Muscle layer of colon (tissue), 2 donors: ENCODE measurements around the gene MYLK.

ENCODE experiments used
- H3K27ac ChIP-seq: one replicate; pipeline ENCODE4 v1.7.0; 2013; ENCODE audit warnings: low read depth, mild to moderate bottlenecking, low read length, moderate library complexity
- H3K27me3 ChIP-seq, 2 donors: one replicate each; pipeline ENCODE4 v1.7.0; 2013; ENCODE audit warnings: low read length in 2 of 2, mild to moderate bottlenecking in 2 of 2; ENCODE audit not compliant: insufficient read depth in 2 of 2, control insufficient read depth in 1 of 2
- H3K36me3 ChIP-seq: one replicate; pipeline ENCODE4 v1.7.0; 2013; ENCODE audit warnings: mild to moderate bottlenecking, low read length; ENCODE audit not compliant: insufficient read depth
- H3K4me1 ChIP-seq: one replicate; pipeline ENCODE4 v1.7.0; 2013; ENCODE audit warnings: mild to moderate bottlenecking, low read length; ENCODE audit not compliant: insufficient read depth
- H3K4me3 ChIP-seq, 2 donors: one replicate each; pipeline ENCODE4 v1.7.0; 2013; ENCODE audit warnings: low read length in 2 of 2, low read depth in 1 of 2, mild to moderate bottlenecking in 1 of 2, moderate library complexity in 1 of 2
- H3K9ac ChIP-seq: one replicate; pipeline ENCODE4 v1.7.0; 2013; ENCODE audit warnings: low read length
- H3K9me3 ChIP-seq: one replicate; pipeline ENCODE4 v1.7.0; 2013; ENCODE audit warnings: mild to moderate bottlenecking, low read length
- donor health status: abdominal sarcoma.
- donor health status: Adenocarcinoma of cecum.

MYLK gene

DNA sequence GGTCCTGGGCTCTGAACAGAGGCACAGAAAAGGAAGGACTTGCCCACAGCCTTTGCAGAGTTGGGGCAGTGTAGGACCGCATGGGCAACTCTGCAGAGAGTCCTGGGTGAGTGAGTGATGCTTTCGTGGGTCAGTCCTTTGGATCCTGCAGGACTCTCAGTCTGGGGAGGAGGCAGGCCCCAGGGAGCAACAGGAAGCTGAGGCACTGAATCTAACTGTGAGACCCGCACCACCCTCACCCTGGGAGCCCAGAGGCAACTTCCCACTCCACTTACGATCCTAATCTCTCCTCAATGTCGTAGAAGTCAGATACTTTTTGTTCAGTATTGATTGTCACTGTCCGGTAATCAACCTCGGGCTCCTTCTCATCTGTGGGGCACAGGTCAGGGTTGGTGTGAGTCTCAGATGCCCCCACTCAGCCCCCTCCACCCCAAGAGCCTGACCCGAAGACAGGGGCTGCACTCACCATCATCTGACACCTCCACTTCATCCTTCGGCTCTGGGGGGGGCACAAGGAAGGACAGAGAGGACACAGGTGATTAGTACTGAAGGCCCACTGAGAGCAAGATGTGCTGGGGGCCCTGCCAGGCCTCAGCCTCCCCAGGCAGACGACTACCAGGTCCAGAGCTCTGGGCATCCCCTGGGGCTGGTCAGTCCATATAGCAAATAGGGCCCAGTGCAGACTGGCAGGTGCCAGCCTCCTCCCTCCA is 235.3 kb downstream of the MYLK start:
- Histone ChIP-seq H3K27ac (peak overlapping the region; percentile 61), H3K4me3 (no peak overlapping the region), H3K9me3 (no peaks in the 10 kb centered on the region), H3K4me1 (peaks cover 77% of the 10 kb centered on the region), H3K9ac (no peak overlapping the region), H3K27me3 (no peaks in the 10 kb centered on the region), H3K36me3 (peaks cover 77% of the 10 kb centered on the region)

DNA sequence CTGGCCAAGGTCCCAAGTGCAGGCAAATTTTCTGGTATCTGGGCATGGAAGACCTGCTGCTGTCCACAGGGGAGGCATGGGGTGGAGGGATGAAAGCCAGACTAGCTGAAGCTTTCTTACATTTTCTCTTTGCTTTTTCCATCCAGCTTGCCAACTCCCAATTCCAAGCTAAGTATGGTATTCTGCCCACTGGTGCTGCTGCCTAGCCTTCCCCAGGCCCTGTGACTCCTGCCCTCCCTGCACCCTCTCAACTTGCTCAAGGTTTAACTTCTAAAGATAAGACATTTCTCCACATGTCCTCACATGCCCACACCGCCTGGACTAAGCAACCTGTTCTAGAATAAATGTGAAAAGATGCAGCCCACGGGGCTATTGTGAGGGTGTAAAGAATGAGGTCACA is 239.8 kb downstream of the MYLK start:
- Histone ChIP-seq H3K4me1 (peaks cover 78% of the 10 kb centered on the region), H3K27me3 (no peaks in the 10 kb centered on the region), H3K4me3 (no peak overlapping the region), H3K27ac (peak overlapping the region; percentile 63), H3K36me3 (peaks cover 60% of the 10 kb centered on the region), H3K9ac (no peak overlapping the region), H3K9me3 (no peaks in the 10 kb centered on the region)

DNA sequence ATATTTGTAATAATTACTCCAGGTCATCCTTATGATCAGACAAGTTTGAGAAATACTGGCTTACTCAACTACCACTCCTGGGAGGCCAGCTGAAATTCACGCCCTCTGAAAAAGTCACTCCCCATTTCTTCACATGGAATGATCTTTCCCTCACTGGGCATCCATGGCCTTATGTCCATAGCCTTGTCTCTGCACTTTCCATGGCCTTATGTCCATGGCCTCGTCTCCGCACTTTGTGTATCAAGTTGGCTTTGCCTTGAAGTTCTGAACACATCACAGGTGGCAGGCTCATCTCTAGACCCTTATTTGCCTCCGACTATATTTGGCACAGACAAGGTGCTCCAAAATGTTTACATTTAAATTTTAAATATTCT is 241.2 kb downstream of the MYLK start:
- no peak overlapping the region for H3K9ac ChIP-seq
- H3K4me3 ChIP-seq = no peak overlapping the region
- H3K36me3 ChIP-seq = peaks cover 62% of the 10 kb centered on the region
- no peaks in the 10 kb centered on the region for H3K27me3 ChIP-seq
- H3K27ac ChIP-seq = peak overlapping the region; percentile 61
- H3K9me3 ChIP-seq = no peaks in the 10 kb centered on the region
- peaks cover 90% of the 10 kb centered on the region for H3K4me1 ChIP-seq

- H3K9me3 ChIP-seq = no peaks in the 10 kb centered on the region
- no peak overlapping the region for H3K4me3 ChIP-seq
- peaks cover 62% of the 10 kb centered on the region for H3K36me3 ChIP-seq
- no peaks in the 10 kb centered on the region for H3K27me3 ChIP-seq
- peaks cover 93% of the 10 kb centered on the region for H3K4me1 ChIP-seq
- no peak overlapping the region for H3K9ac ChIP-seq
- H3K27ac ChIP-seq = peak overlapping the region; percentile 65
Observed at GRCh38 chr3:123642182-123642956, 241.8 kb downstream of the MYLK start.

GRCh38 chr3:123641505-123641904 is 242.6 kb downstream of the MYLK start:
- Histone ChIP-seq H3K27ac (peak overlapping the region; percentile 65), H3K27me3 (no peaks in the 10 kb centered on the region), H3K9ac (no peak overlapping the region), H3K4me1 (peaks cover 97% of the 10 kb centered on the region), H3K4me3 (no peak overlapping the region), H3K36me3 (peaks cover 62% of the 10 kb centered on the region), H3K9me3 (no peaks in the 10 kb centered on the region)

GRCh38 chr3:123640740-123641462 is 243.2 kb downstream of the MYLK start:
- peak overlapping the region; percentile 29 for H3K9ac ChIP-seq
- H3K4me3 ChIP-seq = no peak overlapping the region
- H3K27ac ChIP-seq = peak overlapping the region; percentile 71
- H3K4me1 ChIP-seq = peaks cover 100% of the 10 kb centered on the region
- peaks cover 62% of the 10 kb centered on the region for H3K36me3 ChIP-seq
- H3K27me3 ChIP-seq = no peaks in the 10 kb centered on the region
- H3K9me3 ChIP-seq = no peaks in the 10 kb centered on the region

GRCh38 chr3:123640311-123640710 is 243.8 kb downstream of the MYLK start:
- H3K9ac ChIP-seq = no peak overlapping the region
- H3K9me3 ChIP-seq = no peaks in the 10 kb centered on the region
- H3K36me3 ChIP-seq = peaks cover 57% of the 10 kb centered on the region
- H3K4me3 ChIP-seq = no peak overlapping the region
- peak overlapping the region; percentile 71 for H3K27ac ChIP-seq
- peaks cover 99% of the 10 kb centered on the region for H3K4me1 ChIP-seq
- H3K27me3 ChIP-seq = no peaks in the 10 kb centered on the region

DNA sequence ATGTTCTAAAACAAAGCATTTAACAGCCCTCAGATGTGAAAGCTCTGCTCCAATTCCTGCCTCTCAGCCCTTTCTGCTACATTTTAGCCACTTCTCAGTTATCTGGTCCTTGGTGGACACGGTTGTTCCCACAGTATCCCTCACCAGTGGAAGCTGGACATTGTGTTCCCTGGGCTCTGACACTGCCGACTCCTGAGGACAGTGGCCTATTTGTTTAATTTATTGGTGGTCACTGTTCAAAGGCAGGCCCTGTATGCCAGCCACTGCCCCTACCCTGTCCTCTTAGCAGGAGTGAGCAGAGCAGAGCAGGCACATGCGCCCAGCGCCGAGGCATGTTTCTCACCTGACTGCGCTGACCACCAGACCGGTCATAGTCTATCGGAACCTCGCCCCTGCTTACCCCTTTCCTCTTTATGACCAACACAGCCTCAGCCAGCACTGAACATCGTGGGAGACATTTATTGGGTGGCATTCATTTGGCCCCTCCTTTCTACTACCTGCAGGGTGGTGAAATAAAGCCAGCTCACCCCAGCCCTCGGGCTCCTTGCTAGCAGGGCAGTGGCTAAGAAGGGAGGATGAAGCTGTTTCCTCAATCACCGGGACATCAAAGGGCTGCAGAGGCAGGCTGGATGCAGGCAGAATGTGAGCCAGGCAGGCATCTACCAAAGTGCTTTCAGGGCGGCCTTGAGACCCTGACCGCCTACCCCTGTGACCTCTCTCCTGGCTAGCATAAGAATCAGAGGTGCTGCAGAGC is 245.0 kb downstream of the MYLK start:
- Histone ChIP-seq H3K9ac (peak overlapping the region; percentile 23), H3K27ac (peak overlapping the region; percentile 71), H3K9me3 (no peaks in the 10 kb centered on the region), H3K4me1 (peaks cover 98% of the 10 kb centered on the region), H3K36me3 (peaks cover 54% of the 10 kb centered on the region), H3K4me3 (no peak overlapping the region), H3K27me3 (no peaks in the 10 kb centered on the region)

DNA sequence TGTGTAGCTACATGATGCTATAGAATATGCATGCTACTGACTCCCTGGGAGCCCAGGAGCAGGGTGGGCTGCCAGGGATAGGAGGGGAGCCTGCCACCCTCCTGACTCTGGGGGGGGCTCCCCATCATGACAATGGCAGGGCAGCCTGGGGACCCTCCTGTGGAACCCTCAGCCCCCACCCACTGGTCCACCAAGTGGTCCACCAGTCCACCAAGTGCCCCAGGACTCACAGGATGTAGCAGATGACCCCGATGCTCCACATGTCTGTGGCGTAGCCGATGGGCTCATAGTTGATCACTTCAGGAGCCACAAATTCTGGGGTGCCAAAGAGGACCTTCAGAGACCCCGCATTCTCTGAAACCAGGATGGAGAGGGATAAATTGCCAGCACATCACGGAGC is 246.3 kb downstream of the MYLK start:
- H3K36me3 ChIP-seq = peaks cover 62% of the 10 kb centered on the region
- peak overlapping the region; percentile 23 for H3K9ac ChIP-seq
- peaks cover 97% of the 10 kb centered on the region for H3K4me1 ChIP-seq

DNA sequence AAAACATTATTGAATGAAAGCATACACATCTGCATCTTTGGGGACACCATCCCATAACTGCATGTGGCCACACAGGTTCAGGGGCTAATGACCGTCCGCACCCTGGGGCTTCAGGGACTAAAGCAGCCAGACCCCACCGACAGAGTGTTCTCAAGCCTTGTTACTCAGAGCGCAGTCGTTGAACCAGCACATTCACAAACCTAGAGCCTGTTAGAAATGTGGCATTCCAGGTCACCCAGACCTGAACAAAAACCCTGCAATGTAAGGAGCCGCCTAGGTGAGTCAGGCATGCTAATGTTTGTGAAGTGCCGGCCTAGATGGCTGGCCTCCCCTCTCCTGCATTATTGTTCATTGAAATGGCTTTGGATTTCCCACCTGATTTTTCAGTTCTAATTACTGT is 247.0 kb downstream of the MYLK start:
- Histone ChIP-seq H3K27ac (peak overlapping the region; percentile 69), H3K4me3 (no peak overlapping the region), H3K27me3 (no peaks in the 10 kb centered on the region), H3K9ac (peak overlapping the region; percentile 13), H3K9me3 (no peaks in the 10 kb centered on the region), H3K4me1 (peaks cover 97% of the 10 kb centered on the region), H3K36me3 (peaks cover 60% of the 10 kb centered on the region)

More for the DNA sequence above, 246.3 kb downstream of the MYLK start:
- Histone ChIP-seq H3K27me3 (no peaks in the 10 kb centered on the region), H3K27ac (peak overlapping the region; percentile 69), H3K4me3 (no peak overlapping the region), H3K9me3 (no peaks in the 10 kb centered on the region)

- peak overlapping the region; percentile 33 for H3K9ac ChIP-seq
- H3K4me1 ChIP-seq = peaks cover 97% of the 10 kb centered on the region
Observed at GRCh38 chr3:123636431-123636841, 247.7 kb downstream of the MYLK start.

More at GRCh38 chr3:123636431-123636841, 247.7 kb downstream of the MYLK start:
- H3K36me3 ChIP-seq = peaks cover 63% of the 10 kb centered on the region
- H3K9me3 ChIP-seq = no peaks in the 10 kb centered on the region
- no peaks in the 10 kb centered on the region for H3K27me3 ChIP-seq
- H3K4me3 ChIP-seq = peak overlapping the region in 1 of 2 donors; percentile 4
- H3K27ac ChIP-seq = peak overlapping the region; percentile 75
